HG02763 (cell line): ENCODE data around the gene BRD9.
"Not testable (repeated sequence)": the region's sequence is repeated elsewhere in the genome, so short reads cannot be mapped to it uniquely, and the experiment has no call there.

Source experiments
- ATAC-seq: cut with Tn5 transposase; IDR thresholded peaks from one replicate; pipeline ENCODE4 v1.9.1; 2021; ENCODE audit warnings: mild to moderate bottlenecking, moderate library complexity; ENCODE audit not compliant: unreplicated experiment

The BRD9 gene

GRCh38 chr5:860506-861150, 32.0 kb downstream of the BRD9 start:
- no peak for ATAC-seq

GRCh38 chr5:859798-860296, 32.8 kb downstream of the BRD9 start:
- no peak for ATAC-seq

- ATAC-seq: no peak
These were observed 33.2 kb downstream of the BRD9 start for GRCh38 chr5:859391-859790.

- no peak for ATAC-seq
These were observed 33.9 kb downstream of the BRD9 start for GRCh38 chr5:858726-859125.

GRCh38 chr5:856531-857425, 35.8 kb downstream of the BRD9 start:
- ATAC-seq: no peak

GRCh38 chr5:855771-856530, 36.6 kb downstream of the BRD9 start:
- ATAC-seq: no peak

GRCh38 chr5:854966-855743, 37.4 kb downstream of the BRD9 start:
- no peak for ATAC-seq

- no peak for ATAC-seq
These were observed 38.4 kb downstream of the BRD9 start for GRCh38 chr5:854217-854616.

GRCh38 chr5:853416-854090, 39.0 kb downstream of the BRD9 start:
- ATAC-seq: not testable (repeated sequence)

- ATAC-seq: no peak
These were observed 39.9 kb downstream of the BRD9 start for GRCh38 chr5:852431-853401.

GRCh38 chr5:852018-852417, 40.6 kb downstream of the BRD9 start:
- no peak for ATAC-seq

GRCh38 chr5:851553-851952, 41.0 kb downstream of the BRD9 start:
- no peak for ATAC-seq

GRCh38 chr5:851076-851475, 41.5 kb downstream of the BRD9 start:
- no peak for ATAC-seq

GRCh38 chr5:850511-851006, 42.0 kb downstream of the BRD9 start, which contains the start of gene ZDHHC11:
ZDHHC11 (minus strand) TSS chr5:850986; CDS start chr5:850602, 384 bp downstream.
- ATAC-seq: no peak

GRCh38 chr5:849651-850301, 42.8 kb downstream of the BRD9 start:
- ATAC-seq: no peak

- ATAC-seq: no peak
These were observed 43.9 kb downstream of the BRD9 start for GRCh38 chr5:848671-849111.

- not testable (repeated sequence) for ATAC-seq
These were observed 44.9 kb downstream of the BRD9 start for GRCh38 chr5:847736-848135.

- ATAC-seq: not testable (repeated sequence)
These were observed 45.4 kb downstream of the BRD9 start for GRCh38 chr5:847212-847611.
